ENCODE measurements around the gene NOVA2.

Gene NOVA2

GRCh38 chr19:45958769-45959516, 14.7 kb downstream of the NOVA2 start:
- TF ChIP-seq BACH2 (CRISPR knock-in tag; IDR thresholded peaks at IDR 0.05; ENCODE audit: borderline replicate concordance), result no peak
- TF ChIP-seq ZC3H10 (CRISPR knock-in tag; IDR thresholded peaks at IDR 0.05), result no peak
- TF ChIP-seq RARB (CRISPR knock-in tag; IDR thresholded peaks at IDR 0.05), result no peak
- TF ChIP-seq CSDC2 (CRISPR knock-in tag; IDR thresholded peaks at IDR 0.05), result no peak
- TF ChIP-seq GLIS3 (CRISPR knock-in tag; IDR thresholded peaks at IDR 0.05), result no peak
- no peak for TF ChIP-seq ZFP30 (CRISPR knock-in tag; IDR thresholded peaks at IDR 0.05)
- TF ChIP-seq CSRNP3 (CRISPR knock-in tag; IDR thresholded peaks at IDR 0.05), result no peak
- TF ChIP-seq TCF4 (CRISPR knock-in tag; IDR thresholded peaks at IDR 0.05; ENCODE audit: borderline replicate concordance), result no peak
- TF ChIP-seq ZFP3 (CRISPR knock-in tag; IDR thresholded peaks at IDR 0.05), result no peak
- TF ChIP-seq ZNF565 (CRISPR knock-in tag; conservative IDR thresholded peaks at IDR 0.05; ENCODE audit: low read depth), result no peak
- TF ChIP-seq ISL1 (CRISPR knock-in tag; IDR thresholded peaks at IDR 0.05), result no peak
- no peak for ATAC-seq

GRCh38 chr19:45958320-45958719, 15.3 kb downstream of the NOVA2 start:
- no peak for ATAC-seq
- TF ChIP-seq ZNF8 (CRISPR knock-in tag; IDR thresholded peaks at IDR 0.05) (no peak), ZFP3 (CRISPR knock-in tag; IDR thresholded peaks at IDR 0.05) (no peak), ZNF565 (CRISPR knock-in tag; conservative IDR thresholded peaks at IDR 0.05; ENCODE audit: low read depth) (no peak), ZFP30 (CRISPR knock-in tag; IDR thresholded peaks at IDR 0.05) (no peak), ZNF70 (CRISPR knock-in tag; IDR thresholded peaks at IDR 0.05) (no peak), TSHZ2 (CRISPR knock-in tag; IDR thresholded peaks at IDR 0.05) (no peak), CREB5 (CRISPR knock-in tag; IDR thresholded peaks at IDR 0.05; ENCODE audit: low read depth) (no peak), POU6F1 (CRISPR knock-in tag; IDR thresholded peaks at IDR 0.05; ENCODE audit: borderline replicate concordance, low read depth) (no peak), BACH2 (CRISPR knock-in tag; IDR thresholded peaks at IDR 0.05; ENCODE audit: borderline replicate concordance) (no peak), ZC3H10 (CRISPR knock-in tag; IDR thresholded peaks at IDR 0.05) (no peak), CSDC2 (CRISPR knock-in tag; IDR thresholded peaks at IDR 0.05) (no peak), ISL1 (CRISPR knock-in tag; IDR thresholded peaks at IDR 0.05) (no peak), SNAI2 (CRISPR knock-in tag; IDR thresholded peaks at IDR 0.05) (no peak), PATZ1 (CRISPR knock-in tag; IDR thresholded peaks at IDR 0.05; ENCODE audit: borderline replicate concordance) (no peak), ARNTL (CRISPR knock-in tag; IDR thresholded peaks at IDR 0.05; ENCODE audit: borderline replicate concordance, low read depth) (no peak), OSR1 (CRISPR knock-in tag; IDR thresholded peaks at IDR 0.05) (no peak), CSRNP3 (CRISPR knock-in tag; IDR thresholded peaks at IDR 0.05) (no peak), PPARA (CRISPR knock-in tag; IDR thresholded peaks at IDR 0.05; ENCODE audit: borderline replicate concordance) (no peak), ESRRG (CRISPR knock-in tag; IDR thresholded peaks at IDR 0.05) (no peak)

All from SK-N-SH treated with all-trans-retinoic acid at 6 μM for 48 hours (cell line).